Measurements from ENCODE around the gene NOC3L.

- TF ChIP-seq EZH2 (IDR thresholded peaks at IDR 0.05; ENCODE audit: insufficient read depth, poor library complexity, severe bottlenecking): no peak
- TF ChIP-seq EZH2phosphoT487 (IDR thresholded peaks at IDR 0.05; ENCODE audit: insufficient read depth, low read depth): no peak
These were observed 4.3 kb downstream of the NOC3L start for GRCh38 chr10:94358480-94358879.
